Prostate gland (tissue), 2 donors: Measurements from ENCODE around the gene CNFN. TPM values are rescaled to one million over a fixed set of nuclear protein-coding genes. Genes with fewer than 3 reads are reported as not detected.

ENCODE experiments used
- DNase-seq: peaks from one replicate; pipeline ENCODE4 v3.0.0-alpha.2; 2019; ENCODE audit warnings: low spot score
- H3K27ac ChIP-seq, 2 donors: fragments of 200-600 bp; sonication (generic); 2 replicates each; pipeline ENCODE4 v1.5.1; 2017 to 2019
- H3K27me3 ChIP-seq: fragments of 200-600 bp; sonication (generic); replicated peaks from 2 replicates; pipeline ENCODE4 v1.5.1; 2019; ENCODE audit not compliant: insufficient read depth
- H3K36me3 ChIP-seq, 2 donors: fragments of 200-600 bp; sonication (generic); 1 replicate in 1 of 2; 2 replicates in 1 of 2; pipeline versions ENCODE4 v1.5.1 to v1.8.1; 2017 to 2019
- H3K4me1 ChIP-seq: fragments of 200-600 bp; sonication (generic); replicated peaks from 2 replicates; pipeline ENCODE4 v1.5.1; 2019
- H3K4me3 ChIP-seq, 2 donors: fragments of 200-600 bp; sonication (generic); 2 replicates each; pipeline ENCODE4 v1.5.1; 2017 to 2019
- H3K9me3 ChIP-seq: fragments of 200-600 bp; sonication (generic); 2 replicates; pipeline ENCODE4 v1.5.1; 2017
- CTCF ChIP-seq, 4 experiments: fragments of 200-600 bp in 2 of 4; fragments of 450-650 bp in 2 of 4; sonication (generic) in 2 of 4; IDR thresholded peaks; 1 replicate in 3 of 4; 2 replicates in 1 of 4; pipeline ENCODE4 v1.5.1; 2016 to 2019; ENCODE audit warnings: antibody characterized with exemption in 4 of 4, mild to moderate bottlenecking in 2 of 4, moderate library complexity in 2 of 4
- POLR2A ChIP-seq: fragments of 450-650 bp; IDR thresholded peaks from one replicate; pipeline ENCODE4 v1.6.1; 2016; ENCODE audit warnings: antibody characterized with exemption, mild to moderate bottlenecking
- POLR2AphosphoS5 ChIP-seq: sonication (generic); formaldehyde crosslinking; IDR thresholded peaks from one replicate; pipeline ENCODE4 v1.6.1; 2017; ENCODE audit warnings: antibody characterized with exemption
- WGBS: methylation state at CpG from one replicate; pipeline ENCODE4 v1.1.5; 2018; 5-methylcytosine and 5-hydroxymethylcytosine counted together
- intact Hi-C: fragments of 100-400 bp; cut with DNase I; formaldehyde crosslinking; loops from one replicate; pipeline ENCODE4 v1.14.2; 2022
- total RNA-seq, 2 donors: library from RNA; depleted of rRNA; stranded (reverse); fragments of >200 nt; gene quantifications; one replicate each; pipeline ENCODE4 v1.1.0, GENCODE V29; 2016

The CNFN gene
- total RNA-seq, 2 donors from 2014 or later: 3.4 to 9.4 TPM

- DNase-seq: peak; percentile 88
- Histone ChIP-seq H3K4me3 (peak overlapping the region; percentile 48 to 60), H3K27ac (peak overlapping the region; percentile 72 to 76), H3K36me3 (no peaks in the 10 kb centered on the region), H3K4me1 (no peaks in the 10 kb centered on the region), H3K27me3 (no peaks in the 10 kb centered on the region), H3K9me3 (no peaks in the 10 kb centered on the region)
- 1% methylated on average over 67 of the region's 80 CpGs for WGBS
- TF ChIP-seq POLR2AphosphoS5: peak; percentile 30
- TF ChIP-seq CTCF (IDR thresholded peaks at IDR 0.05): peak; percentile 77 to 93 (median 85)
- peak; percentile 29 for TF ChIP-seq POLR2A
- intact Hi-C loops: no loop called here
These were observed 11.5 kb upstream of the CNFN start for GRCh38 chr19:42401365-42402303.

- Histone ChIP-seq H3K4me1 (no peaks in the 10 kb centered on the region), H3K36me3 (no peaks in the 10 kb centered on the region), H3K4me3 (no peak overlapping the region), H3K27ac (no peak overlapping the region), H3K27me3 (no peaks in the 10 kb centered on the region), H3K9me3 (no peaks in the 10 kb centered on the region)
- 93% methylated on average over 1 of the region's 1 CpG for WGBS
- no peak for DNase-seq
- intact Hi-C loops: no loop called here
- TF ChIP-seq CTCF (IDR thresholded peaks at IDR 0.05) (no peak), POLR2A (no peak), POLR2AphosphoS5 (no peak)
These were observed 10.3 kb upstream of the CNFN start for GRCh38 chr19:42400404-42400803.

GRCh38 chr19:42397263-42398166 lies 7.4 kb upstream of the CNFN start:
- intact Hi-C loops: loop anchor here (5.0 to 10.0 kb wide), 2 partner anchors 70 to 183 kb away; partner anchors contain the start of genes DEDD2 and MEGF8
- TF ChIP-seq POLR2AphosphoS5 (no peak), POLR2A (no peak), CTCF (IDR thresholded peaks at IDR 0.05) (no peak)
- 20% methylated on average over 25 of the region's 25 CpGs for WGBS
- no peaks in the 10 kb centered on the region for H3K4me1 ChIP-seq
- no peaks in the 10 kb centered on the region for H3K27me3 ChIP-seq
- no peaks in the 10 kb centered on the region for H3K36me3 ChIP-seq
- no peak for DNase-seq
- H3K9me3 ChIP-seq: no peaks in the 10 kb centered on the region
- peak overlapping the region; percentile 36 to 38 for H3K4me3 ChIP-seq
- H3K27ac ChIP-seq: peak overlapping the region; percentile 85 to 88

GRCh38 chr19:42396381-42397262 lies 6.5 kb upstream of the CNFN start:
- DNase-seq: peak; percentile 99
- intact Hi-C loops: loop anchor here (5.0 to 10.0 kb wide), 2 partner anchors 69 to 182 kb away; partner anchors contain the start of genes DEDD2 and MEGF8
- TF ChIP-seq POLR2A (peak; percentile 94), CTCF (IDR thresholded peaks at IDR 0.05) (peak in 1 of 4 experiments; percentile 13), POLR2AphosphoS5 (peak; percentile 98)
- H3K27ac ChIP-seq: peak overlapping the region; percentile 85 to 88
- no peaks in the 10 kb centered on the region for H3K4me1 ChIP-seq
- H3K9me3 ChIP-seq: no peaks in the 10 kb centered on the region
- no peaks in the 10 kb centered on the region for H3K27me3 ChIP-seq
- WGBS: 3% methylated on average over 42 of the region's 42 CpGs
- H3K36me3 ChIP-seq: no peaks in the 10 kb centered on the region
- peak overlapping the region; percentile 36 to 38 for H3K4me3 ChIP-seq
